ENCODE data around the gene KRT17.
"Not testable (repeated sequence)": the region's sequence is repeated elsewhere in the genome, so short reads cannot be mapped to it uniquely, and the experiment has no call there.

Gene KRT17

GRCh38 chr17:41579484-41580243 is 44.7 kb downstream of the KRT17 start:
- peak; percentile 39 to 63 for DNase-seq (ENCODE audit: extremely low read depth in 1 of 2, low read depth in 1 of 2)

GRCh38 chr17:41578971-41579370 is 45.4 kb downstream of the KRT17 start:
- DNase-seq (ENCODE audit: extremely low read depth in 1 of 2, low read depth in 1 of 2) = no peak

- DNase-seq (ENCODE audit: extremely low read depth in 1 of 2, low read depth in 1 of 2) = no peak
Measured at GRCh38 chr17:41578538-41578937, 45.8 kb downstream of the KRT17 start.

GRCh38 chr17:41576740-41577139 is 47.6 kb downstream of the KRT17 start:
- not testable (repeated sequence) for DNase-seq (ENCODE audit: extremely low read depth in 1 of 2, low read depth in 1 of 2)

- no peak for DNase-seq (ENCODE audit: extremely low read depth in 1 of 2, low read depth in 1 of 2)
Measured at GRCh38 chr17:41575336-41575735, 49.0 kb downstream of the KRT17 start.

GRCh38 chr17:41571561-41572434 is 52.6 kb downstream of the KRT17 start, which contains the start of gene KRT9:
Gene KRT9, minus strand, starts transcription at chr17:41572059. Its CDS starts 67 bp downstream, at chr17:41571992.
- no peak for DNase-seq (ENCODE audit: extremely low read depth in 1 of 2, low read depth in 1 of 2)

All from stimulated activated CD8-positive, alpha-beta memory T cell treated with anti-CD3 and anti-CD28 coated beads, Interleukin-7, amount 100 ng/mL, for 48 hours (primary cell).